ENCODE results near the gene GINM1. TPM values are rescaled to one million over a fixed set of nuclear protein-coding genes. Genes with fewer than 3 reads are reported as not detected.

GINM1 gene
- total RNA-seq, 4 donors from 2014 or later = 50.7 to 75.5 (median 58.6) TPM

DNA sequence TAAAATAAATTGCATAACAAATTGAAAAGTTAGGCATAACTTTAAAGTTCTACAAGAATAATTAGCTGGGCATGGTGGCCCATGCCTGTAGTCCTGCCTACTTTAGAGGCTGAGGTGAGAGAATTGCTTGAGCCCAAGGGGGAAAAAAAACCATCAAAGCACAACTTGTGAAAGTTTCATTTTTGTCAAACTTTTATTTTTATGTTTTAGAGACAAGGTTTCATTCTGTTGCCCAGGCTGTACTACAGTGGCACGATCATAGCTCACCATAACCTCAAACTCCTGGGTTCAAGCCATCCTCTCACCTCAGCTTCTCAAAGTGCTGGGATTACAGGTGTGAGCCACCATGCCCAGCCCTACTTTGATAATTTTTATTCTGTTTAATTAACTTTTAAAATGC, 68.1 kb downstream of the GINM1 start:
- TF ChIP-seq, protein P1, sequence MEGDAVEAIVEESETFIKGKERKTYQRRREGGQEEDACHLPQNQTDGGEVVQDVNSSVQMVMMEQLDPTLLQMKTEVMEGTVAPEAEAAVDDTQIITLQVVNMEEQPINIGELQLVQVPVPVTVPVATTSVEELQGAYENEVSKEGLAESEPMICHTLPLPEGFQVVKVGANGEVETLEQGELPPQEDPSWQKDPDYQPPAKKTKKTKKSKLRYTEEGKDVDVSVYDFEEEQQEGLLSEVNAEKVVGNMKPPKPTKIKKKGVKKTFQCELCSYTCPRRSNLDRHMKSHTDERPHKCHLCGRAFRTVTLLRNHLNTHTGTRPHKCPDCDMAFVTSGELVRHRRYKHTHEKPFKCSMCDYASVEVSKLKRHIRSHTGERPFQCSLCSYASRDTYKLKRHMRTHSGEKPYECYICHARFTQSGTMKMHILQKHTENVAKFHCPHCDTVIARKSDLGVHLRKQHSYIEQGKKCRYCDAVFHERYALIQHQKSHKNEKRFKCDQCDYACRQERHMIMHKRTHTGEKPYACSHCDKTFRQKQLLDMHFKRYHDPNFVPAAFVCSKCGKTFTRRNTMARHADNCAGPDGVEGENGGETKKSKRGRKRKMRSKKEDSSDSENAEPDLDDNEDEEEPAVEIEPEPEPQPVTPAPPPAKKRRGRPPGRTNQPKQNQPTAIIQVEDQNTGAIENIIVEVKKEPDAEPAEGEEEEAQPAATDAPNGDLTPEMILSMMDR (IDR thresholded peaks at IDR 0.05; ENCODE audit: low read depth) = no peak

DNA sequence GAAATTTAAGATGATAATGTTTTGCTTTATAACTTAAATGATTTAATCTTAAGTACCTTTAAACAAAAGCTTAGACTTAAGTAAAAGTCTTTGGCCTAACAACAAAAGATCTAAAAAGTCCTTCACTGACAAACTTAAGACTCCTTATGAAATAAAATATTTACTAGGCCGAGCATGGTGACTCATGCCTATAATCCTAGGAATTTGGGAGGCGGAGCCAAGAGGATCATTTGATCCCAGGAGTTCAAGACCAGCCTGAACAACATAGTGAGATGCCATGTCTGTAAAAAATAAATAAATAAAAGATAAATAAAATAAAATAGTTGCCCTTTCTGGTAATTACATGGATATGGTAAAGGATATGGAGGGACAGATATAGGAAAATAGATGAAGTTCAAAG, 69.9 kb downstream of the GINM1 start:
- TF ChIP-seq, protein P1 (IDR thresholded peaks at IDR 0.05; ENCODE audit: low read depth) = no peak

Small RNA genes within 50 kb of the gene (small RNA-seq; reads per million reads assigned to genes)
- gene RF00019 (0.49 reads per million), gene RF00410 (not detected), gene RNU7-3P (not detected)

Other genes with a start within 250 kb of the GINM1 start
- gene TAB2, start 248.7 kb upstream of the GINM1 start, total RNA-seq = 100 to 1,000 TPM in 1 of 4 donors, 10 to 100 TPM in 3; 59.2 to 121 (median 83.8) TPM
- 1 to 10 TPM; 3.3 to 6.7 (median 5.2) TPM for gene SUMO4, start 166.1 kb upstream of the GINM1 start, total RNA-seq
- 10 to 100 TPM in 1 of 4 donors, 1 to 10 TPM in 3; 1.8 to 11.2 (median 4.8) TPM for gene ZC3H12D, start 81.4 kb upstream of the GINM1 start, total RNA-seq
- 10 to 100 TPM; 21.3 to 38.3 (median 31.4) TPM for gene PPIL4, start 20.3 kb upstream of the GINM1 start, total RNA-seq
- gene KATNA1, start 82.3 kb downstream of the GINM1 start, total RNA-seq = 10 to 100 TPM; 15.3 to 25.4 (median 18.9) TPM
- 10 to 100 TPM; 21.4 to 39.6 (median 23.1) TPM for gene LATS1, start 151.7 kb downstream of the GINM1 start, total RNA-seq
- 10 to 100 TPM; 13.4 to 37.7 (median 27.9) TPM for gene NUP43, start 180.2 kb downstream of the GINM1 start, total RNA-seq
- gene PCMT1, start 183.4 kb downstream of the GINM1 start, total RNA-seq = 100 to 1,000 TPM in 2 of 4 donors, 10 to 100 TPM in 2; 76.1 to 128 (median 101) TPM

Measured in subcutaneous adipose tissue (tissue), 4 donors.